ENCODE results near the gene SKIC3. TPM values are rescaled to one million over a fixed set of nuclear protein-coding genes. Genes with fewer than 3 reads are reported as not detected.

The SKIC3 gene
- total and polyA plus RNA-seq, 2 experiments from 2014 or later = 75.1 to 111 TPM

GRCh38 chr5:95511606-95512005 is 43.2 kb downstream of the SKIC3 start (continued):
- TF ChIP-seq ZNF462 (CRISPR knock-in tag; IDR thresholded peaks at IDR 0.05) = no peak
- no peak for TF ChIP-seq EZH2phosphoT487 (IDR thresholded peaks at IDR 0.05; ENCODE audit: unreplicated experiment)

GRCh38 chr5:95508550-95508949 is 46.2 kb downstream of the SKIC3 start:
- Histone ChIP-seq H3K36me3 (ENCODE audit: insufficient read depth) (peaks cover 29% of the 10 kb centered on the region; the same call in 1 of the 2 replicates), H3K4me1 (ENCODE audit: insufficient read depth) (peaks cover 9% of the 10 kb centered on the region; the same call in 1 of the 2 replicates), H3K79me2 (replicated peaks; ENCODE audit: insufficient read depth) (no peaks in the 10 kb centered on the region), H4K20me1 (replicated peaks; ENCODE audit: insufficient read depth) (no peaks in the 10 kb centered on the region), H2AFZ (no peak overlapping the region), H3F3A (replicated peaks; ENCODE audit: low read depth) (no peaks in the 10 kb centered on the region), H3K9me2 (ENCODE audit: insufficient read depth) (no peaks in the 10 kb centered on the region), H3K4me2 (no peak overlapping the region), H3K4me3 (no peak overlapping the region), H3K27ac (ENCODE audit: low read depth) (no peak overlapping the region), H3K27me3 (ENCODE audit: insufficient read depth) (no peaks in the 10 kb centered on the region)
- no peaks in the 10 kb centered on the region for H3K27me3 Mint-ChIP-seq (ENCODE audit: insufficient read depth, low read depth, poor library complexity)
- peaks cover 41% of the 10 kb centered on the region for H3K36me3 Mint-ChIP-seq (ENCODE audit: low read depth)
- peaks cover 11% of the 10 kb centered on the region for H3K4me1 Mint-ChIP-seq
- H3K27ac Mint-ChIP-seq = peak overlapping the region; percentile 44
- no peak overlapping the region for H3K4me3 Mint-ChIP-seq
- H3K9me3 Mint-ChIP-seq = no peaks in the 10 kb centered on the region
- ATAC-seq (no peak), DNase-seq (ENCODE audit: low spot score) (no peak)
- TF ChIP-seq REST (IDR thresholded peaks at IDR 0.05; ENCODE audit: unreplicated experiment) (no peak), CTCF (conservative IDR thresholded peaks at IDR 0.05; ENCODE audit: low read depth in 2 of 2) (no peak), STAT1 (IDR thresholded peaks at IDR 0.05; ENCODE audit: unreplicated experiment) (no peak)

Measured in GM23338 (cell line).